Common myeloid progenitor, CD34-positive (primary cell): ENCODE results near the gene DOCK1.

Source experiments
- CTCF ChIA-PET: fragments of 350-600 bp; sonication (Branson Sonifier 250); formaldehyde crosslinking; loops from one replicate; lab custom pipeline; 2021; ENCODE audit warnings: antibody characterized with exemption; lab: Charles Lee
- POLR2A ChIA-PET: fragments of 350-600 bp; sonication (Branson Sonifier 250); formaldehyde crosslinking; loops from one replicate; lab custom pipeline; 2021; ENCODE audit warnings: antibody characterized with exemption; lab: Charles Lee
- DNase-seq, 3 donors: peaks; one replicate each; pipeline versions ENCODE4 v3.0.0 to v3.0.0-alpha.2; 2013
- H3K27ac ChIP-seq, 2 experiments: 1 replicate in 1 of 2; 2 replicates in 1 of 2; pipeline ENCODE4 v1.7.0; 2013; ENCODE audit warnings: inconsistent platforms in 2 of 2, low read length in 2 of 2, mild to moderate bottlenecking in 2 of 2, low read depth in 1 of 2, moderate library complexity in 1 of 2; ENCODE audit not compliant: severe bottlenecking in 2 of 2, insufficient read depth in 1 of 2, poor library complexity in 1 of 2
- H3K27me3 ChIP-seq, 5 experiments: replicated peaks in 2 of 5; 1 replicate in 3 of 5; 2 replicates in 2 of 5; pipeline versions ENCODE4 v1.6.1 to v1.7.0; 2013; ENCODE audit warnings: low read length in 4 of 5, mild to moderate bottlenecking in 2 of 5, moderate library complexity in 2 of 5, inconsistent platforms in 1 of 5; ENCODE audit not compliant: insufficient read depth in 5 of 5, control insufficient read depth in 4 of 5
- H3K36me3 ChIP-seq, 4 experiments: 1 replicate in 2 of 4; 2 replicates in 2 of 4; pipeline versions ENCODE4 v1.6.1 to v1.7.0; 2013; ENCODE audit warnings: low read length in 3 of 4, control low read depth in 1 of 4, mild to moderate bottlenecking in 1 of 4; ENCODE audit not compliant: control insufficient read depth in 4 of 4, insufficient read depth in 4 of 4
- H3K4me1 ChIP-seq, 4 experiments: 1 replicate in 3 of 4; 2 replicates in 1 of 4; pipeline versions ENCODE4 v1.6.1 to v1.7.1; 2013; ENCODE audit warnings: low read length in 3 of 4, mild to moderate bottlenecking in 3 of 4, control low read depth in 1 of 4, inconsistent platforms in 1 of 4, moderate library complexity in 1 of 4; ENCODE audit not compliant: control insufficient read depth in 4 of 4, insufficient read depth in 4 of 4; ENCODE audit errors: control extremely low read depth in 1 of 4
- H3K4me3 ChIP-seq, 7 experiments: 1 replicate in 4 of 7; 2 replicates in 3 of 7; pipeline versions ENCODE4 v1.5.1 to v1.7.0; 2013; ENCODE audit warnings: mild to moderate bottlenecking in 7 of 7, low read length in 6 of 7, moderate library complexity in 6 of 7, inconsistent platforms in 2 of 7, low read depth in 2 of 7, control low read depth in 1 of 7; ENCODE audit not compliant: insufficient read depth in 4 of 7, control insufficient read depth in 1 of 7; ENCODE audit errors: extremely low read depth in 1 of 7
- H3K9me3 ChIP-seq, 5 experiments: 1 replicate in 4 of 5; 2 replicates in 1 of 5; pipeline versions ENCODE4 v1.6.1 to v1.7.1; 2013; ENCODE audit warnings: low read length in 4 of 5, mild to moderate bottlenecking in 2 of 5, inconsistent platforms in 1 of 5, low read depth in 1 of 5, moderate library complexity in 1 of 5; ENCODE audit not compliant: control insufficient read depth in 4 of 5, insufficient read depth in 2 of 5; ENCODE audit errors: control extremely low read depth in 1 of 5
- WGBS: methylation state at CpG from one replicate; pipeline ENCODE4 v1.1.5; 2013; ENCODE audit not compliant: insufficient coverage; 5-methylcytosine and 5-hydroxymethylcytosine counted together

The DOCK1 gene

GRCh38 chr10:127200646-127201045 is 295.4 kb downstream of the DOCK1 start:
- Histone ChIP-seq H3K36me3 (no peaks in the 10 kb centered on the region), H3K4me3 (no peak overlapping the region), H3K27ac (no peak overlapping the region), H3K4me1 (peaks cover 0 to 15% (median 12%) of the 10 kb centered on the region in 4 experiments), H3K27me3 (peaks cover 2 to 27% (median 9%) of the 10 kb centered on the region in 5 experiments), H3K9me3 (no peaks in the 10 kb centered on the region)
- CTCF ChIA-PET: no interaction called here
- no peak for DNase-seq
- 95% methylated on average over 5 of the region's 8 CpGs for WGBS
- POLR2A ChIA-PET: no interaction called here

GRCh38 chr10:127203067-127203466 is 297.8 kb downstream of the DOCK1 start:
- Histone ChIP-seq H3K4me1 (no peaks in the 10 kb centered on the region), H3K27ac (no peak overlapping the region), H3K9me3 (no peaks in the 10 kb centered on the region), H3K36me3 (no peaks in the 10 kb centered on the region), H3K4me3 (no peak overlapping the region), H3K27me3 (peaks cover 0 to 5% (median 0%) of the 10 kb centered on the region in 5 experiments)
- DNase-seq: no peak
- POLR2A ChIA-PET: no interaction called here
- WGBS: 89% methylated on average over 4 of the region's 7 CpGs
- CTCF ChIA-PET: no interaction called here

- no peaks in the 10 kb centered on the region for H3K27me3 ChIP-seq
- H3K36me3 ChIP-seq: no peaks in the 10 kb centered on the region
- WGBS: no CpG with 5 or more reads among the region's 2 CpGs
- no peaks in the 10 kb centered on the region for H3K4me1 ChIP-seq
- H3K9me3 ChIP-seq: no peaks in the 10 kb centered on the region
- POLR2A ChIA-PET: no interaction called here
- H3K4me3 ChIP-seq: no peak overlapping the region
- CTCF ChIA-PET: no interaction called here
- H3K27ac ChIP-seq: no peak overlapping the region
- DNase-seq: no peak
These were observed 301.9 kb downstream of the DOCK1 start for GRCh38 chr10:127207081-127207480.

GRCh38 chr10:127210936-127211466 is 305.8 kb downstream of the DOCK1 start:
- CTCF ChIA-PET: no interaction called here
- POLR2A ChIA-PET: no interaction called here
- H3K27me3 ChIP-seq: no peaks in the 10 kb centered on the region
- no peak overlapping the region for H3K4me3 ChIP-seq
- 93% methylated on average over 3 of the region's 7 CpGs for WGBS
- no peaks in the 10 kb centered on the region for H3K4me1 ChIP-seq
- H3K36me3 ChIP-seq: no peaks in the 10 kb centered on the region
- H3K9me3 ChIP-seq: no peaks in the 10 kb centered on the region
- DNase-seq: no peak
- no peak overlapping the region for H3K27ac ChIP-seq

GRCh38 chr10:127215866-127216265 is 310.6 kb downstream of the DOCK1 start:
- no peaks in the 10 kb centered on the region for H3K27me3 ChIP-seq
- H3K27ac ChIP-seq: no peak overlapping the region
- H3K4me3 ChIP-seq: no peak overlapping the region
- H3K4me1 ChIP-seq: no peaks in the 10 kb centered on the region
- POLR2A ChIA-PET: no interaction called here
- CTCF ChIA-PET: no interaction called here
- peaks cover 0 to 2% (median 0%) of the 10 kb centered on the region in 5 experiments for H3K9me3 ChIP-seq
- no peaks in the 10 kb centered on the region for H3K36me3 ChIP-seq
- no peak for DNase-seq
- 90% methylated on average over 2 of the region's 4 CpGs for WGBS

GRCh38 chr10:127216274-127216673 is 311.0 kb downstream of the DOCK1 start:
- Histone ChIP-seq H3K27ac (no peak overlapping the region), H3K36me3 (no peaks in the 10 kb centered on the region), H3K4me3 (no peak overlapping the region), H3K27me3 (no peaks in the 10 kb centered on the region), H3K4me1 (no peaks in the 10 kb centered on the region), H3K9me3 (peaks cover 0 to 2% (median 0%) of the 10 kb centered on the region in 5 experiments)
- 100% methylated on average over 1 of the region's 5 CpGs for WGBS
- CTCF ChIA-PET: no interaction called here
- no peak for DNase-seq
- POLR2A ChIA-PET: no interaction called here

GRCh38 chr10:127216786-127217185 is 311.6 kb downstream of the DOCK1 start:
- WGBS: 97% methylated on average over 3 of the region's 3 CpGs
- Histone ChIP-seq H3K36me3 (no peaks in the 10 kb centered on the region), H3K4me1 (no peaks in the 10 kb centered on the region), H3K27me3 (no peaks in the 10 kb centered on the region), H3K27ac (no peak overlapping the region), H3K9me3 (peaks cover 0 to 2% (median 0%) of the 10 kb centered on the region in 5 experiments), H3K4me3 (no peak overlapping the region)
- ChIA-PET POLR2A (no interaction called here), CTCF (no interaction called here)
- no peak for DNase-seq
